GM21447 (cell line): Measurements from ENCODE around the gene MCOLN1.
"Not testable (repeated sequence)": the region's sequence is repeated elsewhere in the genome, so short reads cannot be mapped to it uniquely, and the experiment has no call there.

ENCODE experiments used
- ATAC-seq: cut with Tn5 transposase; IDR thresholded peaks from one replicate; pipeline ENCODE4 v1.9.1; 2021; ENCODE audit not compliant: unreplicated experiment

MCOLN1 gene

GRCh38 chr19:7524523-7524922 is 2.1 kb downstream of the MCOLN1 start:
- no peak for ATAC-seq

- no peak for ATAC-seq
These were observed 2.7 kb downstream of the MCOLN1 start for GRCh38 chr19:7524992-7525739.

- ATAC-seq, result no peak
These were observed 3.9 kb downstream of the MCOLN1 start for GRCh38 chr19:7526059-7526929.

- no peak for ATAC-seq
These were observed 5.2 kb downstream of the MCOLN1 start for GRCh38 chr19:7527516-7528191.

GRCh38 chr19:7528192-7528519 is 5.7 kb downstream of the MCOLN1 start:
- no peak for ATAC-seq

- ATAC-seq, result no peak
These were observed 6.3 kb downstream of the MCOLN1 start for GRCh38 chr19:7528522-7529245.

GRCh38 chr19:7529246-7529600 is 6.8 kb downstream of the MCOLN1 start:
- ATAC-seq, result no peak

GRCh38 chr19:7529610-7530490 is 7.4 kb downstream of the MCOLN1 start:
- ATAC-seq, result no peak

GRCh38 chr19:7533281-7533885 is 11.0 kb downstream of the MCOLN1 start:
- ATAC-seq, result no peak

- ATAC-seq, result no peak
These were observed 11.6 kb downstream of the MCOLN1 start for GRCh38 chr19:7533925-7534480.

GRCh38 chr19:7534531-7535046 is 12.2 kb downstream of the MCOLN1 start:
- peak; percentile 12 for ATAC-seq

- ATAC-seq, result peak; percentile 60
These were observed 12.9 kb downstream of the MCOLN1 start, which contains the start of gene PNPLA6 for GRCh38 chr19:7535047-7535997. Gene PNPLA6, plus strand, starts transcription at chr19:7535717. Its CDS starts 72 bp downstream, at chr19:7535789.

- ATAC-seq, result no peak
These were observed 13.7 kb downstream of the MCOLN1 start for GRCh38 chr19:7535998-7536695.

GRCh38 chr19:7538990-7539389 is 16.6 kb downstream of the MCOLN1 start:
- not testable (repeated sequence) for ATAC-seq

- no peak for ATAC-seq
These were observed 17.5 kb downstream of the MCOLN1 start for GRCh38 chr19:7539827-7540425.

GRCh38 chr19:7540761-7541474 is 18.5 kb downstream of the MCOLN1 start:
- ATAC-seq, result no peak
